Measurements from ENCODE around the gene SH3RF3. TPM values are rescaled to one million over a fixed set of nuclear protein-coding genes. Genes with fewer than 3 reads are reported as not detected.

SH3RF3 gene
- total RNA-seq, 2 donors from 2014 or later = 8.0 to 8.8 TPM

GRCh38 chr2:109214651-109215371 lies 85.8 kb downstream of the SH3RF3 start:
- Histone ChIP-seq H3K27me3 (no peaks in the 10 kb centered on the region), H3K9me3 (no peaks in the 10 kb centered on the region), H3K4me1 (peaks cover 0 to 59% of the 10 kb centered on the region in 2 donors), H3K36me3 (no peaks in the 10 kb centered on the region), H3K27ac (no peak overlapping the region), H3K4me3 (no peak overlapping the region)
- DNase-seq (ENCODE audit: low spot score) = peak; percentile 54
- TF ChIP-seq CTCF (IDR thresholded peaks at IDR 0.05) = no peak

- TF ChIP-seq CTCF (IDR thresholded peaks at IDR 0.05) = no peak
- H3K4me1 ChIP-seq = peaks cover 0 to 48% of the 10 kb centered on the region in 2 donors
- H3K9me3 ChIP-seq = no peaks in the 10 kb centered on the region
- no peak overlapping the region for H3K4me3 ChIP-seq
- H3K27ac ChIP-seq = no peak overlapping the region
- peak; percentile 49 for DNase-seq (ENCODE audit: low spot score)
- no peaks in the 10 kb centered on the region for H3K27me3 ChIP-seq
- H3K36me3 ChIP-seq = no peaks in the 10 kb centered on the region
Observed at GRCh38 chr2:109215866-109216265, 86.9 kb downstream of the SH3RF3 start.

GRCh38 chr2:109216332-109216731 lies 87.3 kb downstream of the SH3RF3 start:
- Histone ChIP-seq H3K4me1 (peaks cover 0 to 44% of the 10 kb centered on the region in 2 donors), H3K36me3 (no peaks in the 10 kb centered on the region), H3K27ac (no peak overlapping the region), H3K9me3 (no peaks in the 10 kb centered on the region), H3K4me3 (no peak overlapping the region), H3K27me3 (no peaks in the 10 kb centered on the region)
- peak; percentile 51 for DNase-seq (ENCODE audit: low spot score)
- TF ChIP-seq CTCF (IDR thresholded peaks at IDR 0.05) = no peak

GRCh38 chr2:109217362-109218086 lies 88.5 kb downstream of the SH3RF3 start:
- Histone ChIP-seq H3K36me3 (no peaks in the 10 kb centered on the region), H3K4me1 (peaks cover 0 to 44% of the 10 kb centered on the region in 2 donors), H3K27ac (no peak overlapping the region), H3K27me3 (no peaks in the 10 kb centered on the region), H3K9me3 (no peaks in the 10 kb centered on the region), H3K4me3 (no peak overlapping the region)
- peak; percentile 52 for DNase-seq (ENCODE audit: low spot score)
- no peak for TF ChIP-seq CTCF (IDR thresholded peaks at IDR 0.05)

GRCh38 chr2:109218087-109218791 lies 89.2 kb downstream of the SH3RF3 start:
- H3K27ac ChIP-seq = peak overlapping the region; percentile 30 to 35
- no peaks in the 10 kb centered on the region for H3K27me3 ChIP-seq
- peaks cover 0 to 48% of the 10 kb centered on the region in 2 donors for H3K4me1 ChIP-seq
- no peaks in the 10 kb centered on the region for H3K9me3 ChIP-seq
- DNase-seq (ENCODE audit: low spot score) = peak; percentile 23
- no peak overlapping the region for H3K4me3 ChIP-seq
- H3K36me3 ChIP-seq = no peaks in the 10 kb centered on the region
- no peak for TF ChIP-seq CTCF (IDR thresholded peaks at IDR 0.05)
